ENCODE measurements around the gene VAPA.
"Not testable (repeated sequence)": the region's sequence is repeated elsewhere in the genome, so short reads cannot be mapped to it uniquely, and the experiment has no call there.

Gene VAPA

GRCh38 chr18:9887992-9888391 is 25.8 kb upstream of the VAPA start:
- no peak for DNase-seq

- DNase-seq, result no peak
Observed at GRCh38 chr18:9890196-9890595, 23.6 kb upstream of the VAPA start.

GRCh38 chr18:9890957-9891356 is 22.9 kb upstream of the VAPA start:
- DNase-seq, result no peak

DNA sequence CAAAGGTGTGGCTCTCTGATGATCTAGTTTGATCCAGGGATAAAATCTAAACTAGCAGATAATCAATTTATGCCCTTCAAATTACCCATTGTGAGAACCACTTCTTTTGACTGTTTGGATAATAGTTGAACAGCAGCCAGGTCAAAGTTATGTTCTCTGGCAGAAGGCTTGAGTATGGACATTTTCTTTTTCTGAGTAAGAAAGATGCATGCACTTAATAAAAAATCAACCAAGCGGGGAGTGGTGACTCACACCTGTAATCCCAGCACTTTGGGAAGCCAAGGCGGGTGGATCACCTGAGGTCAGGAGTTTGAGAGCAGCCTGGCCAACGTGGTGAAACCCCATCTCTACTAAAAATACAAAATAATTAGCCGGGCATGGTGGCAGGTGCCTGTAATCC is 22.3 kb upstream of the VAPA start:
- DNase-seq, result not testable (repeated sequence)

DNA sequence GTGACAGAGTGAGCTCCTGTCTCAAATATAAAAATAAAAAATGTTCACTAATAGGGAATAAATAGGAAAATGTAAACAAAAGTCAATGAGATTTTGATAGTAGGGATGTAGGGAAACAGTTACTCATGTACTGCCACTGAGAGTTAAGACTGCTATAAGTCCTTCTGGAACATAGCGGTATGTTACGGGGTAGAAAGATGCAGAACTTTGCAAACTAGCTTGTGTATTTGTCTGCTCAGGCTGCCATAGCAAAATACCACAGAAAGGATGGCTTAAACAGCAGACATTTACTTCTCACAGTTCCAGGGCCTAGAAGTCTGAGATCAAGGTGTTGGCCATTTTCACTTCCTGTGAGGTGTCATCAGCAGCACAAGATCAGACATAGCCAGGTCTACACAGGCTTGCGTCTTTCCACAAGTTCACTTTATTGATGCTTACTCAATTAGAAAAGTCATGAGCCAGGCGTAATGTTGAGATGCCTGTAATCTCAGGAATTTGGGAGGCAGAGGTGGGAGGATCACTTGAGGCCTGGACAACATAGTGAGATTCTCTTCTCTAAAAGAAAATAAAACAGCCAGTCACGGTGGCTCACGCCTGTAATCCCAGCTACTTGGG is 19.3 kb upstream of the VAPA start:
- no peak for DNase-seq

- no peak for DNase-seq
Observed at GRCh38 chr18:9897129-9897528, 16.7 kb upstream of the VAPA start.

DNA sequence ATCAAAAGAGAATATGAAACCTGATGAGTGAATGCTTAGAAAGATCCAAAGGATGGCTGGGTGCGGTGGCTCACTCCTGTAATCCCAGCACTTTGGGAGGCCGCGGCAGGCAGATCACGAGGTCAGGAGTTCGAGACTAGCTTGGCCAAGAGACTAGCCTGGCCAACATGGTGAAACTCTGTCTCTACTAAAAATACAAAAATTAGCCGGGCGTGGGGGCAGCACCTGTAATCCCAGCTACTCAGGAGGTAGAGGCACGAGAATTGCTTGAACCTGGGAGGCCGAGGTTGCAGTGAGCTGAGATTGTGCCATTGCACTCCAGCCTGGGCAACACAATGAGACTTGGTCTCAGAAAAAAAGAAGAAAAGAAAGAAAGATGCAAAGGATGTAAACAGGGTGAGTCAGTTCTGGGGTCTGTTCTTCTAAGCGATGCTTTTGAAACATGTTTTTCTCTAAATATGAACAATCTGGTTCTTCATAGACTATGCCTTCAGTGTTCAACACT is 16.0 kb upstream of the VAPA start:
- not testable (repeated sequence) for DNase-seq

- no peak for DNase-seq
Observed at GRCh38 chr18:9898792-9899549, 14.8 kb upstream of the VAPA start.

DNA sequence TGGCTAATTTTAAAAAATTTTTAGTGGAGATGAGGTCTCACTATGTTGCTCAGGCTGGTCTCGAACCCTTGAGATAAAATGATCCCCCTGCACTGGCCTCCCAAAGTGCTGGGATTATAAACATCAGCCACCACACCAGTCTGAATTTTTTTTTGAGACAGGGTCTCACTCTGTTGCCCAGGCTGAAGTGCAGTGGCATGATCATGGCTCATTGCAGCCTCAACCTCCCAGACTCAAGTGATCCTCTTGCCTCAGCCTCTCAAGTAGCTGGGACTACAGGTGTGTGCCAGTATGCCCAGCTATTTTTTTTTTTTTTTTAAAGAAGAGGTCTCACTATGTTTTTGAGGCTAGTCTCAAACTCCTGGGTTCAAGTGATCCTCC is 14.3 kb upstream of the VAPA start:
- DNase-seq, result not testable (repeated sequence)

DNA sequence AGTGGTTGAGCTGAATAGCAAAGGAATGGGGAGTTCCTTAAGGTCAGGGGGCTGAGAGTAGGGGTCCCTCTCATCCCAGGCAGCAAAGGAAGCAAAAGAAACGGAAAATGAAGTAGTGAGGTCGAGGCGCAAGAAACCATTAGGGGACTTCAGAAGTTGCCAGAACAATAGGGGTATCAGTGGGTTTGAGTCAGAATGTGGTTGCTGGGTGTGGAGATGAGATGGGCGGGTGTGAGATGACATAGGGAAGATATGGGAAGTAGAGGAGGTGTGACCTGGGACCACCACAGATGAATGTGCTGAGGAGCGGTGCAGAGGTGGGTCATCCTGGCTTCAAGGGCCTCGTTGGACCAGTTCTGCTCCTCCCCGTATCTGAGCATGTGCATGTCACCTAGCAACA is 13.1 kb upstream of the VAPA start:
- DNase-seq, result no peak

- DNase-seq, result no peak
Observed at GRCh38 chr18:9901377-9901776, 12.4 kb upstream of the VAPA start.

GRCh38 chr18:9902264-9902663 is 11.6 kb upstream of the VAPA start:
- not testable (repeated sequence) for DNase-seq

- DNase-seq, result no peak
Observed at GRCh38 chr18:9902832-9903231, 11.0 kb upstream of the VAPA start.

- no peak for DNase-seq
Observed at GRCh38 chr18:9905401-9905922, 8.4 kb upstream of the VAPA start.

GRCh38 chr18:9906481-9906880 is 7.3 kb upstream of the VAPA start:
- DNase-seq, result no peak

DNA sequence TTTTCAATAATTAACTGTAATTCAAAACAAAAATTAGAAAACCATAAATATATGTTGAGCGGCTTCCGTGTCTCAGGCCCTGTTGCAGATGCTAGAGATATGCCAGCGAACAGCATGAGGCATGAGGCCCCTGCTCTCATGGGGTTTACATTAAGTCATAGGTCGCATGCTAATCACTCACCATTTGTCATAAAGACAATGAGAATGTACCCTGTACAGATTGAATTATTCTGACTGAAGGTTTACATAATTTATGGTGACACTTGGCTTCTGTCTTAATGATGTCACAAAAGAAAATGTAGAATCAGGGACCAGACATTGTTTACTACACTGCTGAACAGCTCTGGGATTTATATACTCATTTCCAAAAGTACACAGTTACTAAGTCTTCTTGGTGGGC is 5.9 kb upstream of the VAPA start:
- no peak for DNase-seq

DNA sequence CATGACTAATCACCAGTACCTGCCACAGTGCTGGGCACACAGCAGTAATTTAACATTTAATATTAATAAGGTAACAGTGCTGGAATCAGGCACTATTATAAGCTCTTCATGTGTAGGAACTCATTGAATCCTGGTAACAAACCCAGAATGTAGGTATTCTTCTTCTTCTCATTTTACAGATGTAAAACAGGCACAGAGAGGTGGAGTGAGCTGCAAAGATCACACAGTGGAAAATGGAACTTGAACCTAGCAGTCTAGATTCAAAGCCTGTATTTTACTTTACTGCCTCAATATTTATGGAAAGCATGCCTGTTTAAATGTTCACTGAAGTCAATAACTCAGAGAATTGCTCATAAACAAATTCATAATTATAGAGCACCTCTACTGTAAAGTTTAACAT is 3.7 kb upstream of the VAPA start:
- DNase-seq, result no peak

- DNase-seq, result no peak
Observed at GRCh38 chr18:9910661-9911060, 3.2 kb upstream of the VAPA start.

- no peak for DNase-seq
Observed at GRCh38 chr18:9911226-9911625, 2.6 kb upstream of the VAPA start.

GRCh38 chr18:9912285-9912684 is 1.5 kb upstream of the VAPA start:
- not testable (repeated sequence) for DNase-seq

DNA sequence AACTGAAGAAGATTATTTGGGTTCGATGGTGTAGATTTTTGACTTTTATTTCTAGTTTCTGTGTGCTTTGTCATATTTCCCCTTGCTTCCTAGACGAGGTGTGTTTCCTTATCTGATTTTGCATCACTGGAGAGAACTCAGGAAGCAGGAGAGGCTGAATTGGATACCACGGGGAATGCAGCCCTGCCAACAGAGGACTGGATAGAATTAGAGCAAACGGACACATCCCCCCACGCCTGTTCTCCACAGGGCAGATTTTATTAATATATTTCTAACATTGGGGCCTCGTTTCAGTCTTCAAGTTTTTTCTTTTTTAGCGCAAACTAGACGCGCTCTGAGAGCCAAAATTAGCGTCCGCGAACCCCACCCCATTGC is 678 bp upstream of the VAPA start:
- DNase-seq, result no peak

- DNase-seq, result no peak
Observed at GRCh38 chr18:9914334-9914583, 443 bp downstream of the VAPA start.

GRCh38 chr18:9914584-9915290 is 921 bp downstream of the VAPA start:
- DNase-seq, result peak; percentile 63
